Measurements from ENCODE around the gene ODAD3. TPM values are rescaled to one million over a fixed set of nuclear protein-coding genes. Genes with fewer than 3 reads are reported as not detected.

ODAD3 gene
- total RNA-seq, 1 donor from 2014 or later: 0.29 TPM

DNA sequence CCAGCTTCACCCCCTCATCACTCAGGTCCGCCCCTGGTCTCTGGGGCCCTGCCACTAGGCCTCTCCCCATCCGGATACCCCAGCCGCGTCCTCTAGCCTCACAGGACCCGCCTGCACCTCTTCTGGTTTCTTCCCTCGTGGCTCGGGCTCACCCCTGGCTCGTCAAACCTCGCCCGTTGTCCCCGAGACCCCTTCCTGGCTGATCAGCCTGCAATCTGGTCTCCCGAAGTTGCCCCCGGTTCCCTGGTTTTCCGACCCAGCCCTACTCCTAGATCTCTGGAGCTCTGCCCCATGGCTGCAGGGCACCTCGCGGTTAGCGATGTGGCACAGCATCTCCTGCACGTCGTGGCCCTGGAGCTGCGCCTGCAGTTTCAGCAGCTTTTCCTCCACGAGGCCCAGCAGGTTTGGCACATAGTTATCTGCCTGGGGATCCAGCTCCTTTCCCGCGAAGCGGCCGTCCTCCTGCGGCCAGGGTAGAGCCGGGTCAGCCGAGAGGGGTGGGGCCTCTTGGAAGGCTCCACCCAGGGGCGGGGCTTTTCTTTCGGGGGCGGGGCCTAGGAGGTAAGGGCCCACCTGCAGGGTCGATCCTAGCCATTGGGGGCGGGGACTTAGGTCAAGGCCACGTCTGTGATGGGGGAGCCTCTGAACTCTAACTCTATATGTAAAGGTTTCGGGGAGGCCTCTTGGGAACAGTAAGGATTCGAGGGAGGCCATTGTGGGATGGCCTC, 13.4 kb downstream of the ODAD3 start:
- no peak for DNase-seq (ENCODE audit: low read depth)
- TF ChIP-seq, protein P1, sequence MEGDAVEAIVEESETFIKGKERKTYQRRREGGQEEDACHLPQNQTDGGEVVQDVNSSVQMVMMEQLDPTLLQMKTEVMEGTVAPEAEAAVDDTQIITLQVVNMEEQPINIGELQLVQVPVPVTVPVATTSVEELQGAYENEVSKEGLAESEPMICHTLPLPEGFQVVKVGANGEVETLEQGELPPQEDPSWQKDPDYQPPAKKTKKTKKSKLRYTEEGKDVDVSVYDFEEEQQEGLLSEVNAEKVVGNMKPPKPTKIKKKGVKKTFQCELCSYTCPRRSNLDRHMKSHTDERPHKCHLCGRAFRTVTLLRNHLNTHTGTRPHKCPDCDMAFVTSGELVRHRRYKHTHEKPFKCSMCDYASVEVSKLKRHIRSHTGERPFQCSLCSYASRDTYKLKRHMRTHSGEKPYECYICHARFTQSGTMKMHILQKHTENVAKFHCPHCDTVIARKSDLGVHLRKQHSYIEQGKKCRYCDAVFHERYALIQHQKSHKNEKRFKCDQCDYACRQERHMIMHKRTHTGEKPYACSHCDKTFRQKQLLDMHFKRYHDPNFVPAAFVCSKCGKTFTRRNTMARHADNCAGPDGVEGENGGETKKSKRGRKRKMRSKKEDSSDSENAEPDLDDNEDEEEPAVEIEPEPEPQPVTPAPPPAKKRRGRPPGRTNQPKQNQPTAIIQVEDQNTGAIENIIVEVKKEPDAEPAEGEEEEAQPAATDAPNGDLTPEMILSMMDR (IDR thresholded peaks at IDR 0.05; ENCODE audit: insufficient read depth, low read length, poor library complexity, severe bottlenecking): no peak
- Histone ChIP-seq H3K36me3 (ENCODE audit: control insufficient read depth, insufficient read depth, low read length) (no peaks in the 10 kb centered on the region), H3K27me3 (ENCODE audit: control insufficient read depth, insufficient read depth, low read length) (peaks cover 65% of the 10 kb centered on the region), H3K4me3 (ENCODE audit: low read depth, low read length) (no peak overlapping the region)

DNA sequence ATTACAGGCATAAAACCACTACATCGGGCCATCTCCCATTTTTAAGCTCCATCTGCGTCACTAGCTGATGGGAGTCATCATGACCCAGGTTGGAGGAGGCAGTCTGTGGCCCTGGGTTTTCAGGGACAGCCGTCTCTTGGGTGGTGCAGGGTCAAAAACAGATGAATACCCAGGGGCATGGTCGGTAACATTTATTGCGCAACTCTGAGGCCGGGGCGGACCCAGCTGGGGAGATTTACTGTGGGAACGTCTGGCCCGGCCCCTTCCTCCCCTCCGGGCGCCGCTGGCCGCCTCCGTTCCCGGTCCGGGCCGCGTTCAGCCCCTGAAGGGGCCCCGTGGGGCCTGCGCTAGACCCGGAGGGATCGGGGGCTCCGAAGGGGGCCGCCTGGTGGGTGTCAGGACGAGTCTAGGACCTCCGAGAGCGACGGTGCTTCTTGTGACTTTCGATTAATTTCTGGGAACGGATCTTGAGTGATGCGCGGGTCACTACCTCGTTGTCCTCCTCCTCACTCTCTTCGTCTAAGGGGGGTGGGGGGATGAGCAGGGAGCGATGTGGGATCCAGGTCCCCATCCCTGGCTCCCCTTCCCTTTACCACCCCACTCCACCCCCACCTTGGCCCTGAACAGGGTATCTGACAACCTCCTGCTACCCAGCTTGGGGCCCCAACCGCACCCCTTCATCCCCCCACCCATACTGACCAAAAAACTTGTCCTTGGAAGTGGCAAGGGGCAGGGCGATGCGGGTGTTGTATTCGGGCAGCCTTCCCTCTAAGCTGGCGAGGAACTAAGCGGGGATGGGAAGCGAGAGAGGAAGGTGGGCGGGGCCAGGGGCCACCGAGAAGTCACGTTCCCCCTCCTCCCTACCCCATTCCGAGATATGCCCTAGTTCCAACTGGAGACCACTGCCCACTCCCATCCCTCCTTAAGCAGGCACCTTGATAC, 14.2 kb downstream of the ODAD3 start:
- Histone ChIP-seq H3K4me3 (ENCODE audit: low read depth, low read length) (no peak overlapping the region), H3K36me3 (ENCODE audit: control insufficient read depth, insufficient read depth, low read length) (no peaks in the 10 kb centered on the region), H3K27me3 (ENCODE audit: control insufficient read depth, insufficient read depth, low read length) (peaks cover 65% of the 10 kb centered on the region)
- TF ChIP-seq, protein P1 (IDR thresholded peaks at IDR 0.05; ENCODE audit: insufficient read depth, low read length, poor library complexity, severe bottlenecking): no peak
- no peak for DNase-seq (ENCODE audit: low read depth)

DNA sequence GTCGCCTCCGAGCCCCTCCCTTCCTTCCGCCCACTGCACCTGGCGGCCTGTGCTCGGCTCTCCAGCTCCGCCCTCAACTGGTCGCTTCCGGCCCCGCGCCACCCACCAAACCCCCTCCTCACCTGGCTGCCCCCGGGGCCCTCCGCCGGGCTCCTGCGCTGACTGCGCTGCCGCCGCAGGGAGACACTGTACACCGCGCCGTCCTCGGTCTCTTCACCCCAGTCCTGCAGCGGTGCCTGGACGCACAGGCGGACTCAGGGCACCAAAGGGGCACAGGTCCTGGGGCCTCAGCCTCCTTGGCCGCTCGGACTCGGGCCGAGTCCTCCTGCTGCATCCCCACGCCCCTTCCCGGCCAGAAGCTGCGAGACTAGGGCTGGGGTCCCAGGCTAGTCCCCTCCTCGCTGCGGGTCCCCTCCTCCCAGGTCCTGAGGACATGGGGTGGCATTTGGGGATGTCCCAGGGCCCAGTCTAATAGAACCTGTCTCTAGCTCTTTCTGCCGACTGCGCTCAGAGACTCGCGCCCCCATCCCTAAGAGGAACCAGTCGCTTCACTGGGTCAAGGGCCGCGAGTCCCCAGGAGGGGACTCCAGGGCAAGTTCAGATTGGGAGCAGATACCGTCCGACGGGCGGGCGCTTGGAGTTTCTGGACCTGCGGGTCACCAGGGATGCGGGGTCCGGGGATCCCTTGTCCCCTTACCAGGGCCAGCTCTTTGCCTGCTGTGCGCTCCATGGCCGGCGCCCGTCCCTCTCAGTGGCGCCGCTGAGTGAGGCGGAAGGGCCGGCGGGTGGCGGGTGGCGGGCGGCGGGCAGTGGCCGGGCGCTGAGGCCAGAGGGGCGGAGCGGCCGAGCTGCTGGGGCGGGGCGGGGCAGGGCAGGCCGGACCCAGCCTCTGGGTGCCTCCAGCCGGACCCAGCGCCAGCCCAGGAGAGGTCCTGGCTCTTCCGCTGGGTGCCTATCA, 16.1 kb downstream of the ODAD3 start, which contains the start of gene RGL3:
RGL3 (minus strand) TSS at position 766 of the 958 bp plus-strand sequence; CDS start at position 730, 36 bp downstream.
- Histone ChIP-seq H3K36me3 (ENCODE audit: control insufficient read depth, insufficient read depth, low read length) (no peaks in the 10 kb centered on the region), H3K4me3 (ENCODE audit: low read depth, low read length) (peak within 1 kb of the TSS; percentile 48), H3K27me3 (ENCODE audit: control insufficient read depth, insufficient read depth, low read length) (peaks cover 61% of the 10 kb centered on the region)
- TF ChIP-seq, protein P1 (IDR thresholded peaks at IDR 0.05; ENCODE audit: insufficient read depth, low read length, poor library complexity, severe bottlenecking): no peak
- DNase-seq (ENCODE audit: low read depth): no peak

DNA sequence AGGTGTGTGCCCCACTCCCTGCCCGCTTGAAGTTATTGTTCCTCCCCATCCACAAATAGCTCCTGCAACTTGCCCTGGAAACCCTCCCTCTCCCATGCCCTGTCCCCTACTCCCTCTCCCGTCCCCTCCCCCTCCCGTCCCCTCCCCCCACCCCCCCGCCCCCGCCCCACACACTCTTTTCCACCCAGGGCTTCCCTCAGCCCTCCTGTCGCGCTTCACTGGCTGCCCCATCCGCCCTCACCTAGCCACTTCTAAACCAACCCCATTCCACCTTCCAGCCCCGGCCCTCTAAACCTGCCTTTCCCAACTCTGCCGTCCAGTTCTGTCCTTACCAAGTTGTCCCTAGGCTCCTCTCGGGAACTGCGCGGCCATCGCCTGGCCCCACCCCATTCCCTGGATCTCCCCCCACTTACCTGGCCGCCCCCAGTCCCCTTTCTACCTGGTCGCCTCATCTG, 16.8 kb downstream of the ODAD3 start:
- TF ChIP-seq, protein P1 (IDR thresholded peaks at IDR 0.05; ENCODE audit: insufficient read depth, low read length, poor library complexity, severe bottlenecking): no peak
- peak overlapping the region; percentile 48 for H3K4me3 ChIP-seq (ENCODE audit: low read depth, low read length)
- no peak for DNase-seq (ENCODE audit: low read depth)
- no peaks in the 10 kb centered on the region for H3K36me3 ChIP-seq (ENCODE audit: control insufficient read depth, insufficient read depth, low read length)
- H3K27me3 ChIP-seq (ENCODE audit: control insufficient read depth, insufficient read depth, low read length): peaks cover 54% of the 10 kb centered on the region

DNA sequence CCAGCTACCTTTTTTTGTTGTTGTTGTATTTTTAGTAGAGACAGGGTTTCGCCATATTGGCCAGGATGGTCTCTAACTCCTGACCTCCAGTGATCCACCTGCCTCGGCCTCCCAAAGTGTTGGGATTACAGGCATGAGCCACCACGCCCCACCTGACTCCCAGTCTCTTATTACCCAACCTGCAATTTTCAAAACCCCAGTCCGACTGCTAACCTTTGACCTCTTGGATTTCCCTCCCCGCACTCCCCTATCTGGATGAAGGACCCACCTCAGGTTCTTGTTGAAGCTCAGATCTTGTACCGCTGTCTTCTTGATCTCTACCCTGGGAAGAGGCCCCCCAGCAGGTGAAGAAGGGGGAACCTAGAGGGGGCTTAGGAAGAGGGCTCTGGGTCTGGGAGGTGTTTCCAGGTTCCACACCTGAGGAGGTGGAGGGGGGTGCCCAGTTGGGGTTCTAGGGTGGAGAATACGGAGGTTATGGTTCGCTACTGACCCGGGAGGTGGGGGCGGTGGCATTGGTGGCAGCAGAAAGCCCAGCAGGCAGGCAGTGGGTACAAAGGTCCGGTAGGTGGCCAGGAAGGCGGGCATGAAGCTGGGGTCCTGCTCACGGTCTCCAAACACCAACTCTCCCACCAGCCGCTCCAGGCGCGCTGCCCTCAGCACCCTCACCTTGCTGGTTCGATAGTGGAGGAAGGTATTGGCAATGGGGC, 18.4 kb downstream of the ODAD3 start:
- H3K4me3 ChIP-seq (ENCODE audit: low read depth, low read length): no peak overlapping the region
- TF ChIP-seq, protein P1 (IDR thresholded peaks at IDR 0.05; ENCODE audit: insufficient read depth, low read length, poor library complexity, severe bottlenecking): no peak
- no peak for DNase-seq (ENCODE audit: low read depth)
- no peaks in the 10 kb centered on the region for H3K36me3 ChIP-seq (ENCODE audit: control insufficient read depth, insufficient read depth, low read length)
- peaks cover 37% of the 10 kb centered on the region for H3K27me3 ChIP-seq (ENCODE audit: control insufficient read depth, insufficient read depth, low read length)

All from kidney epithelial cell (primary cell).